ENCODE measurements around the gene TARDBP.
"Not testable (repeated sequence)": the region's sequence is repeated elsewhere in the genome, so short reads cannot be mapped to it uniquely, and the experiment has no call there.

Gene TARDBP

GRCh38 chr1:11012260-11013159, at the start of gene TARDBP:
TSS of gene TARDBP (plus strand) at chr1:11012654. CDS start at chr1:11013728, 1,074 bp downstream.
- peak; percentile 93 for DNase-seq

GRCh38 chr1:10965546-10966226, 46.8 kb upstream of the TARDBP start:
- no peak for DNase-seq

DNA sequence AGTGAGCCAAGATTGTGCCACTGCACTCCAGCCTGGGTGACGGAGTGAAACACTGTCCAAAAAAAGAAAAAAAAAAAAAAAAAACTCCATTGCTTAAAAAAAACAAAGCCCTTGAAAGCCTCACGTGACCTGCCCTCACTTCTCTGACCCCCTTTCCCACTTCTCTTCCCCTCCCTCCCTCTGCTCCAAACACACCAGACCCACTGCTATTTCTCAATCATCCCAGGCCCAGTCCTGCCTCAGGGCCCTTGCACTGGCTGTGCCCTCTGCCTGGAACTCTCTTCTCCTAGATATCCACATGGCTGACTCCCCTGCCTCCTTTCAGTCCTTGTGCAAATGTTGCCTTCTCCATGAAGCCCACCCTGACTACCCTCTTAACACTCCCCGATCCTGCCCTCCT, 45.4 kb upstream of the TARDBP start:
- DNase-seq = no peak

- no peak for DNase-seq
Measured at GRCh38 chr1:10968411-10968826, 44.0 kb upstream of the TARDBP start.

DNA sequence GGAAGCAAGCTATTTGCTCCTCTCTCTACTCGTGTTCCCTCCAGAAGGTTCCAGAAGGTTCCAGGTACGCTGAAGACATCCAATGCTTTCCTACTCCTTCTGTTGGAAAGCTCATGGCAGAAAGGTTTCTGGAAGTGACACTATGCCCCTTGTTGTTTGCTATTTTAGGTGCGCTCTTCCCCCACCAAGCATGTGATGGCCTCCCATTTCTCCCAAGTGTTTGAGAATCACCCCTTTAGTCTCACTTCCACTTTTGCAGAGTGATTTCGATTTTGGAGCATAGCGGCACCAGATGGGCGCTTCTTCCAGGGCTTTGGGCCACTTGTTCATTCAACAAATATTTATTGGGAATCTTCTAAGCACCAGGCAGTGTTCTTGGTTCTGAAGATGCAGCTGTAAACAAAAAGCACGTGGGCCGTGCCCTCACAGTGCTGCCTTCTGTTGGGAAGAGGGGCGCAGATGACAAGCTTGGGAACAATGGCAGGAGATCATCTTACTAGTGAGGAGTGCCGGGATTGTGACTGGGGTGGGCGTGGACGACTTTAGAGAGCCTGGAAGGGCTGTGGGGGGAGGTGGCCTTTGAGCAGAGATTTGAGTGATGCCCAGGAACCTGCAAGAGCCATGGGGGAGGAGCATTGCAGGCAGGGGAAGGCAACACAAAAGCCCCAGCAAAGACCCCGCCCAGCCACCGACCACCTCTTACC, 43.0 kb upstream of the TARDBP start:
- DNase-seq = no peak

GRCh38 chr1:10969971-10970332, 42.5 kb upstream of the TARDBP start:
- no peak for DNase-seq

GRCh38 chr1:10973552-10973951, 38.9 kb upstream of the TARDBP start:
- peak; percentile 53 for DNase-seq

- no peak for DNase-seq
Measured at GRCh38 chr1:10973956-10974881, 38.2 kb upstream of the TARDBP start.

GRCh38 chr1:10975567-10976326, 36.7 kb upstream of the TARDBP start:
- DNase-seq = peak; percentile 93

GRCh38 chr1:10978719-10979118, 33.7 kb upstream of the TARDBP start:
- no peak for DNase-seq

- DNase-seq = no peak
Measured at GRCh38 chr1:10979483-10979920, 33.0 kb upstream of the TARDBP start.

DNA sequence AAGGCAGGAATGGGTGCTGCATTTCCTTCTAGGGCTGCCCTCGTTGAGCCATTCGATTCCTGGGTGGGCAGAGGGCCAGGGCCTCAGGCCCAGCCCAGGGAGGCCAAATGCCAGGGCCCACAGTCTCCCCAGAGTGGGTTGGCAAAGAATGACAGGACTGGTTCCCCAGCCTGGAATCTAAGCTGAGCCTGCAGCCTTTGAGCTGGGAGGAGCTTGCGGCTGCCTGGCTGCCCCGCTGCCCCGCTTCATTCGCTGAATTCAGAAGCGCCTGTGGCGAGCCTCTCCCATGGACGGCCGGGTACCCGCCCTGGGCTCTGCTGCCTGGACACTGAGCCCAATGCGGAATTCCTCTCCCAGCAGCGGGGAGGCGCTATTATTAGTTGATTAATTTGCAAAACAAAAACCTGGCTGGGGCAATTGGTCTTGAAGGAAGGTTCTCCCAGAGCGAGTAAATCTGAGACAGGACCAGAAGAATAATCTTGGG, 32.3 kb upstream of the TARDBP start:
- DNase-seq = peak; percentile 20

DNA sequence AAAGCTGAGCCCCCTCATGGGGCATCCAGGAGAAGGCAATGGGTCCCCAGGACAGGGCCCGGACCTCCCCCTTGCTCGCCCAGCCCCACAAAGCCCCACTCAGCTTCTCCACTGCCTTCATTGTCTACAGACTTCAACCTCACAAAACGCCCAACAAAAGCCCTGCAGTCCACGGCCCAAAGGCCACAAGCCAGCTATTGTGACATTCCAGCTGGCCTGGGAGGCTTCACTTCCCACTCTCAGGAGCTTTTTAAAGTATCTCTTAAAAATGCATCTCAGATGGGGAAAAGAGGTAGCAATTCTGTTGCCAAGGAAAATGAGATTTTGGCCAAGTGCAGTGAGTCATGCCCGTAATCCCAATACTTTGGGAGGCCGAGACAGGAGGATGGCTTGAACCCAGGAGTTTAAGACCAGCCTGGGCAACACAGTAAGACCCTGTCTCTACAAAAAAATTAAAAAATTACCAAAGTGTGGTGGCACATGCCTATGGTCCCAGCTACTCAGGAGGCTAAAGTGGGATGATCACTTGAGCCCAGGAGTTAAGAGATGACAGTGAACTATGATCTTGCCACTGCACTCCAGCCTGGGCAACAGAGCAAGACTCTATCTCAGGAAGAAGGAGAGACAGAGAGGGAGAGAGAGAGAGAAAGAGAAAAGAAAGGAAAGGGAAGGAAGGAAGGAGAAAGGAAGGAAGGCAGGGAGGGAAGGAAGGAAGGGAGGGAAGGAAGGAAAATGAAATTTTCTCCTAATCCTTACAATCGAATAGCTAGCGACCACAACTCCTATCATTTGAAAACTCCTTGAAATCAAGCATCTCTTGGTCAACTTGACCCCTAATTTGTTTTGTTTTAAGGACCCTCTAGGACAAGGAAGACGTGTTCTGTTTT, 31.4 kb upstream of the TARDBP start:
- peak; percentile 11 for DNase-seq

DNA sequence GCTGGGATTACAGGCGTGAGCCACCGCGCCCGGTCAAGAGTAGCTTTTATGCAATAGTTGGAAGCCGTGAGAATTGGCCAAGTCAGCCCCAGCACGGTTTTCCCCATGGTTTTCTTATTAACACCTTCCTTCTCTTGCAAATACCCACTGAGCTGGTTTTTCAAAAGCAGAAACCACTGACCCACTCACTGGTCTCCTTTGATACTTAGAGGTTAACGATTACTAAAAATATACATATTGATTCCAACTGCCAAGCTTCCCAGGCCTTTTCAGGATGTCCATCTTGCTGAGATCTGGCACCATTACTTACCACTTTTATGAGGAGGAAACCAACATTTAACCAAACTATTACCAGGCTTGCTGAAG, 25.9 kb upstream of the TARDBP start:
- no peak for DNase-seq

- DNase-seq = no peak
Measured at GRCh38 chr1:10987840-10988417, 24.5 kb upstream of the TARDBP start.

- DNase-seq = no peak
Measured at GRCh38 chr1:10989095-10989494, 23.4 kb upstream of the TARDBP start.

DNA sequence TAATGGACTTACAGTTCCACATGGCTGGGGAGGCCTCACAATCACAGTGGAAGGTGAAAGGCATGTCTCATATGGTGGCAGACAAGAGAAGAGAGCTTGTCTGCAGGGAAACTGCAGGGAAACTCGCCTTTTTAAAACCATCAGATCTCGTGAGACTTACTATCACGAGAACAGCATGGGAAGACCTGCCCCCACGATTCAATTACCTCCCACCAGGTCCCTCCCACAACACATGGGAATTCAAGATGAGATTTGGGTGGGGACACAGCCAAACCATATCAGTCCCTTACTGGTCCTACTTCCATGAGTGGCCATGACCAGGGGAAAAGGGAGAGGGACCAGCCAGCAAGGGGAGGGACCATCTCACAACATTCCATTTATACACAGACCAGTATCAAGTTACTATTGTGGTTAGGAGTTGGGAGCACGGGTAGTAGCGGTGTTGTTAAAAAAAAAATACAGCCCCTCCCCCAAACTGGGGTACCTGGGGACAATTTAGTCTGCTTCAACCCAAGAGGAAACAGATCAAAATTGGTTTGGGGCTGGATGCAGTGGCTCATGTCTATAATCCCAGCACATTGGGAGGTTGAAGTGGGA, 22.4 kb upstream of the TARDBP start:
- peak; percentile 18 for DNase-seq

GRCh38 chr1:10990828-10991227, 21.6 kb upstream of the TARDBP start:
- no peak for DNase-seq

DNA sequence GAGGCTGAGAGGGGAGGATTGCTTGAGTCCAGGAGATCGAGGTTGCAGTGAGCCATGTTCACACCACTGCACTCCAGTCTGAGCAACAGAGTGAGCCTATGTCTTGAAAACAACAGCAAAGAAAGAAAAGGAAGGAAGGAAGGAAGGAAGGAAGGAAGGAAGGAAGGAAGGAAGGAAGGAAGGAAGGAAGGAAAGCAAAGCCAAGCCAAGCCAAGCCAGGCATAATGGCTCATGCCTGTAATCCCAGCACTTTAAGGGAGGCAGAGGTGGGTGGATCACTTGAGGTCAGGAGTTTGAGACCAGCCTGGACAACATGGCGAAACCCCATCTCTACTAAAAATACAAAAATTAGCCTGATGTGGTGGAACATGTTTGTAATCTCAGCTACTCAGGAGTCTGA, 20.4 kb upstream of the TARDBP start:
- not testable (repeated sequence) for DNase-seq

GRCh38 chr1:10992864-10993263, 19.6 kb upstream of the TARDBP start:
- no peak for DNase-seq

Data from fibroblast of skin of right quadriceps (primary cell).